Sigmoid colon (tissue), 7 donors: ENCODE measurements around the gene TCEAL6. TPM values are rescaled to one million over a fixed set of nuclear protein-coding genes. Genes with fewer than 3 reads are reported as not detected.
"Not testable (repeated sequence)": the region's sequence is repeated elsewhere in the genome, so short reads cannot be mapped to it uniquely, and the experiment has no call there.

Experiments
- DNase-seq: peaks from one replicate; pipeline ENCODE4 v3.0.0-alpha.2; 2019
- H3K27ac ChIP-seq, 4 donors: fragments of 200-600 bp; sonication (generic); one replicate each; pipeline ENCODE4 v1.5.1; 2016 to 2019; ENCODE audit warnings: mild to moderate bottlenecking in 1 of 4
- H3K27me3 ChIP-seq, 3 donors: fragments of 200-600 bp; sonication (generic); one replicate each; pipeline ENCODE4 v1.5.1; 2019; ENCODE audit warnings: mild to moderate bottlenecking in 1 of 3
- H3K36me3 ChIP-seq, 4 donors: fragments of 200-600 bp; sonication (generic); one replicate each; pipeline ENCODE4 v1.5.1; 2016 to 2019
- H3K4me1 ChIP-seq, 4 donors: fragments of 200-600 bp; sonication (generic); one replicate each; pipeline ENCODE4 v1.5.1; 2017 to 2019
- H3K4me3 ChIP-seq, 4 donors: fragments of 200-600 bp; sonication (generic); one replicate each; pipeline ENCODE4 v1.5.1; 2017 to 2019; ENCODE audit warnings: mild to moderate bottlenecking in 2 of 4, moderate library complexity in 1 of 4
- H3K9me3 ChIP-seq, 4 donors: fragments of 200-600 bp in 3 of 4; sonication (generic) in 3 of 4; one replicate each; pipeline versions ENCODE4 v1.5.1 to v1.6.1; 2013 to 2019
- EP300 ChIP-seq, 4 donors: sonication (generic); formaldehyde crosslinking; IDR thresholded peaks; one replicate each; pipeline ENCODE4 v1.6.1; 2017; ENCODE audit warnings: antibody characterized with exemption in 4 of 4
- POLR2A ChIP-seq, 2 donors: fragments of 450-650 bp; IDR thresholded peaks; one replicate each; pipeline ENCODE4 v1.6.1; 2016; ENCODE audit warnings: antibody characterized with exemption in 2 of 2, mild to moderate bottlenecking in 2 of 2, moderate library complexity in 2 of 2
- POLR2AphosphoS5 ChIP-seq, 4 donors: sonication (generic); formaldehyde crosslinking; IDR thresholded peaks; one replicate each; pipeline ENCODE4 v1.6.1; 2017; ENCODE audit warnings: antibody characterized with exemption in 4 of 4
- WGBS, 2 donors: extraction: QIAGEN DNeasy Blood & Tissue Kit; methylation state at CpG; one replicate each; pipeline ENCODE4 v1.1.7; 2013; 5-methylcytosine and 5-hydroxymethylcytosine counted together
- intact Hi-C: fragments of 100-400 bp; cut with DNase I; formaldehyde crosslinking; loops from one replicate; pipeline ENCODE4 v1.15.1; 2023
- polyA plus RNA-seq, 3 donors: library from polyadenylated mRNA; stranded (reverse); fragments of 200-250 nt; gene quantifications; one replicate each; pipeline ENCODE4 v1.2.3, GENCODE V29; 2013
- total RNA-seq, 4 donors: library from RNA; depleted of rRNA; stranded (reverse); fragments of >200 nt; gene quantifications; one replicate each; pipeline ENCODE4 v1.1.0, GENCODE V29; 2016
- TF ChIP-seq, protein P1 (sequence below), 4 experiments: fragments of 450-650 bp in 3 of 4; fragments of 200-600 bp in 1 of 4; IDR thresholded peaks; one replicate each; pipeline ENCODE4 v1.5.1; 2016 to 2019; ENCODE audit warnings: antibody characterized with exemption in 4 of 4, mild to moderate bottlenecking in 3 of 4, moderate library complexity in 2 of 4
- donor health status: healthy with polysubstance abuse.
- donor health status: Bipolar disorder and iron deficiency.
- donor health status: healthy.

TCEAL6 gene
- total RNA-seq (1 to 10 TPM in 2 of 4 donors, not detected in 2; 1.8 to 2.0 TPM), polyA plus RNA-seq (under 1 TPM in 1 of 3 donors, not detected in 2; 0.63 TPM)

- H3K4me3 ChIP-seq, H3K36me3 ChIP-seq, DNase-seq, H3K27me3 ChIP-seq, H3K27ac ChIP-seq, intact Hi-C loops, H3K9me3 ChIP-seq, H3K4me1 ChIP-seq: not testable (repeated sequence)
- 12 to 25% methylated on average over 21 to 26 of the region's 31 CpGs for WGBS, 2 donors
Observed at GRCh38 chrX:102142274-102142673, at the start of gene TCEAL6. TSS of gene TCEAL6 (minus strand) at chrX:102142481.

- Histone ChIP-seq H3K4me1 (no peaks in the 10 kb centered on the region), H3K36me3 (no peaks in the 10 kb centered on the region), H3K27ac (no peak overlapping the region), H3K27me3 (no peaks in the 10 kb centered on the region), H3K4me3 (no peak overlapping the region), H3K9me3 (no peaks in the 10 kb centered on the region)
- no peak for DNase-seq
- TF ChIP-seq, protein P1, sequence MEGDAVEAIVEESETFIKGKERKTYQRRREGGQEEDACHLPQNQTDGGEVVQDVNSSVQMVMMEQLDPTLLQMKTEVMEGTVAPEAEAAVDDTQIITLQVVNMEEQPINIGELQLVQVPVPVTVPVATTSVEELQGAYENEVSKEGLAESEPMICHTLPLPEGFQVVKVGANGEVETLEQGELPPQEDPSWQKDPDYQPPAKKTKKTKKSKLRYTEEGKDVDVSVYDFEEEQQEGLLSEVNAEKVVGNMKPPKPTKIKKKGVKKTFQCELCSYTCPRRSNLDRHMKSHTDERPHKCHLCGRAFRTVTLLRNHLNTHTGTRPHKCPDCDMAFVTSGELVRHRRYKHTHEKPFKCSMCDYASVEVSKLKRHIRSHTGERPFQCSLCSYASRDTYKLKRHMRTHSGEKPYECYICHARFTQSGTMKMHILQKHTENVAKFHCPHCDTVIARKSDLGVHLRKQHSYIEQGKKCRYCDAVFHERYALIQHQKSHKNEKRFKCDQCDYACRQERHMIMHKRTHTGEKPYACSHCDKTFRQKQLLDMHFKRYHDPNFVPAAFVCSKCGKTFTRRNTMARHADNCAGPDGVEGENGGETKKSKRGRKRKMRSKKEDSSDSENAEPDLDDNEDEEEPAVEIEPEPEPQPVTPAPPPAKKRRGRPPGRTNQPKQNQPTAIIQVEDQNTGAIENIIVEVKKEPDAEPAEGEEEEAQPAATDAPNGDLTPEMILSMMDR (IDR thresholded peaks at IDR 0.05) = no peak
- TF ChIP-seq POLR2AphosphoS5 (IDR thresholded peaks at IDR 0.05) (no peak), EP300 (IDR thresholded peaks at IDR 0.05) (no peak), POLR2A (IDR thresholded peaks at IDR 0.05) (no peak)
- 77 to 86% methylated on average over 7 of the region's 7 CpGs for WGBS, 2 donors
- intact Hi-C loops = no loop called here
Observed at GRCh38 chrX:102185967-102186720, 43.9 kb upstream of the TCEAL6 start.

DNA sequence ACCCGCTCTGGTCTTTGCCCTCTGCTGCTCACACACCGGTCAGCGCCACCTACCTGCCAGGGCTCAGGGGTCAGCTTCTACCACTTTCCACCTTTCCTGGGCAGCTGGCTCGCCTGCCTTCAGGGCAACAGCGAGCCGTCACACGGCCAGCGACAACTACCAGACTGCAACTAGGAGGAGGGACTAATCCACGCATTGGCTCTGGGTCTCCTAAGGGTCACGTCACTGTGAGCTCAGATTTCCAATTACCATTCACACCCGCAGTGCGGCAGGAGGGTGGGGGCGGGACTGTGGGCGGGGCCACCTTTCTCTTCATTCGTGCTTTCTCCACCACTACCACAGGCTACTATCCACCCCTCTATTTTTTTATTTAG, 13.5 kb upstream of the TCEAL6 start, which contains the start of gene BEX5:
BEX5 (minus strand) TSS at position 172 of the 374 bp plus-strand sequence. CDS start 1,712 bp downstream, outside the sequence.
- peak within 1 kb of the TSS; percentile 23 to 45 (median 30) for H3K4me3 ChIP-seq
- WGBS, 2 donors = 0 to 1% methylated on average over 15 of the region's 15 CpGs
- H3K27me3 ChIP-seq = peaks cover 0 to 4% (median 3%) of the 10 kb centered on the region in 3 donors
- H3K9me3 ChIP-seq = no peaks in the 10 kb centered on the region
- no peaks in the 10 kb centered on the region for H3K36me3 ChIP-seq
- H3K4me1 ChIP-seq = peaks cover 0 to 7% (median 0%) of the 10 kb centered on the region in 4 donors
- intact Hi-C loops = no loop called here
- TF ChIP-seq, protein P1 (IDR thresholded peaks at IDR 0.05) = no peak
- TF ChIP-seq POLR2AphosphoS5 (IDR thresholded peaks at IDR 0.05) = peak in 3 of 4 donors; percentile 29 to 82 (median 67)
- no peak for TF ChIP-seq EP300 (IDR thresholded peaks at IDR 0.05)
- no peak for TF ChIP-seq POLR2A (IDR thresholded peaks at IDR 0.05)
- peak; percentile 78 for DNase-seq
- H3K27ac ChIP-seq = peak within 1 kb of the TSS in 2 of 4 donors; percentile 29 to 42

DNA sequence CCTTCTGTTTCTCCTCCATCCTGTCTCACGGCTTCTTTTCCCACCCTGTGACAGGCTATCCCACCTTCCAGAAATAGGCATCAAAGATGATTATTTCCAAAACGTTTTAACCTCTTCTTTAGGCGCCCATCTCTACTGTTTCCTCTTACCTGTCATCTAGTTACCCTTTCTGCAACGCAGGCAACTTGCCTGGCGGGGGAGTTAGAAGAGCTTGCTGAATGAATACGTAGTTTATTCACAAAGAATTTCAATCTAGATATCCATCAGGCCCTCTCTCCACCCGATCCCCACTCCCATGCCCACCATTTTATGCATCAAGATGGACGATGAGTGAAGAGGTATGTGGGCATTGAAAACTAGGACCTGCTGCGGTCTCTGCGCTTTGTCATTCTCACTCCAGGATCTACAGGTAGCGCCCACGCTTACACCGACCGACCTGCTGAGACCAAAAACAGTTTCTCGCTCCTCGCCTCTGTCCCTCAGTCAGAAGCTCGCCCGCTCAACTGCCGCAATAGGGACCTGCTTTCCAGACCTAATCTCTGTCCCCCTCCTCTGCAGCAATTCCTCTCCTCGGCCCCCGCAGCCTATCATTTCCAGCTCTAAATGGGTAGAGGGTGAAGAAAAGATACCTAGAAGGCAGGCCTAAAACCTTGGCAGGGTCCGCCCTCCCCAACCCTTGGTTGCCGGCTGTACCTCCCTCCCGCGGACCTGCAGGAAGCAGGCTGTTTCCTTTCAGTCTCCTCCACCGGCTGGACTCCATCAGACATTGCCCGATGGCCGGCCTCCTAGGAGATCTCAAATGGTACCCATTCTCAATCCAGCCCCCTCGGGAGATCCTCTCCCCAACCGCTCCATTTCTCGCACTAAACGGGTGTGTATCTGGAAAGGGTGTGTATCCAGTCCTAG, 12.9 kb upstream of the TCEAL6 start:
- intact Hi-C loops = no loop called here
- WGBS, 2 donors = 1% methylated on average over 32 of the region's 32 CpGs
- DNase-seq = no peak

More for the DNA sequence above, 12.9 kb upstream of the TCEAL6 start:
- Histone ChIP-seq H3K36me3 (no peaks in the 10 kb centered on the region), H3K4me3 (peak overlapping the region; percentile 23 to 45 (median 30)), H3K27ac (peak overlapping the region in 2 of 4 donors; percentile 29 to 42), H3K4me1 (peaks cover 0 to 7% (median 0%) of the 10 kb centered on the region in 4 donors), H3K27me3 (peaks cover 0 to 4% (median 3%) of the 10 kb centered on the region in 3 donors), H3K9me3 (no peaks in the 10 kb centered on the region)
- TF ChIP-seq EP300 (IDR thresholded peaks at IDR 0.05) (no peak), POLR2AphosphoS5 (IDR thresholded peaks at IDR 0.05) (no peak), POLR2A (IDR thresholded peaks at IDR 0.05) (no peak)
- TF ChIP-seq, protein P1 (IDR thresholded peaks at IDR 0.05) = no peak
